Activated T-cell treated with anti-CD3 and anti-CD28 coated beads, Interleukin-2, amount 50 U/mL, for 24 hours (primary cell): ENCODE measurements around the gene PCDHGC5.

Experiments used
- DNase-seq: peaks from one replicate; pipeline ENCODE4 v3.0.0-alpha.2; 2020
- H3K27ac Mint-ChIP-seq: 2 replicates; pipeline ENCODE4 v1.8.0; 2020; ENCODE audit warnings: mild to moderate bottlenecking, mixed read lengths
- H3K27me3 Mint-ChIP-seq: 2 replicates; pipeline ENCODE4 v1.8.0; 2020; ENCODE audit warnings: mixed read lengths
- H3K36me3 Mint-ChIP-seq: 2 replicates; pipeline ENCODE4 v1.8.0; 2020; ENCODE audit warnings: low read depth, mixed read lengths
- H3K4me1 Mint-ChIP-seq: 2 replicates; pipeline ENCODE4 v1.8.0; 2020; ENCODE audit warnings: low read depth, mixed read lengths
- H3K4me3 Mint-ChIP-seq: 2 replicates; pipeline ENCODE4 v1.8.0; 2020; ENCODE audit warnings: mild to moderate bottlenecking, moderate library complexity, mixed read lengths
- H3K9me3 Mint-ChIP-seq: 2 replicates; pipeline ENCODE4 v1.8.0; 2020; ENCODE audit warnings: mixed read lengths

Gene PCDHGC5

GRCh38 chr5:141488591-141489561, at the start of gene PCDHGC5:
TSS of gene PCDHGC5 (plus strand) at chr5:141489081. CDS start at chr5:141489241, 160 bp downstream.
- Mint-ChIP-seq H3K27me3 (peaks cover 96% of the 10 kb centered on the region), H3K36me3 (no peaks in the 10 kb centered on the region), H3K27ac (no peak within 1 kb of the TSS), H3K9me3 (no peaks in the 10 kb centered on the region), H3K4me1 (peaks cover 23% of the 10 kb centered on the region), H3K4me3 (no peak within 1 kb of the TSS)
- DNase-seq = no peak

- Mint-ChIP-seq H3K36me3 (no peaks in the 10 kb centered on the region), H3K4me1 (no peaks in the 10 kb centered on the region), H3K27me3 (peaks cover 48% of the 10 kb centered on the region), H3K9me3 (peaks cover 3% of the 10 kb centered on the region), H3K4me3 (no peak overlapping the region), H3K27ac (no peak overlapping the region)
- DNase-seq = no peak
Observed at GRCh38 chr5:141439411-141440141, 49.3 kb upstream of the PCDHGC5 start.

DNA sequence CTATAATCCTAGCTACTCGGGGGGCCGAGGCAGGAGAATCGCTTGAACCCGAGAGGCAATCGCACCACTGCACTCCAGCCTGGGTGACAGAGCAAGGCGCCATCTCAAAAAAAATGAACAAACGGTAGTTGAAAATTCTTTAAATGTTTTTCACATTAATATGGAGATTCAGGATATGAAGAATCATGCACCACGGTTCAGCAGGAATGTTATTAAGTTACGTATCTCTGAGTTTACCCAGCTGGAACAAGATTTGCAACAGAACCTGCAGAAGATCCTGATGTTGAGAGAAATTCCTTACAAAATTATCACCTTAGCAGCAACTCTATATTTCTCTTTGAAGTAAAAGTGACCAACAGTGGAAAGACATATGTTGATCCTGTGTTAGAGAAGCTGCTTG, 48.5 kb upstream of the PCDHGC5 start:
- no peak overlapping the region for H3K27ac Mint-ChIP-seq
- peaks cover 3% of the 10 kb centered on the region for H3K9me3 Mint-ChIP-seq
- H3K4me3 Mint-ChIP-seq = no peak overlapping the region
- no peaks in the 10 kb centered on the region for H3K4me1 Mint-ChIP-seq
- no peaks in the 10 kb centered on the region for H3K36me3 Mint-ChIP-seq
- peaks cover 44% of the 10 kb centered on the region for H3K27me3 Mint-ChIP-seq
- no peak for DNase-seq

- no peak for DNase-seq
- Mint-ChIP-seq H3K4me1 (no peaks in the 10 kb centered on the region), H3K4me3 (no peak overlapping the region), H3K9me3 (peaks cover 3% of the 10 kb centered on the region), H3K27me3 (peaks cover 36% of the 10 kb centered on the region), H3K36me3 (no peaks in the 10 kb centered on the region), H3K27ac (no peak overlapping the region)
Observed at GRCh38 chr5:141441571-141442170, 47.2 kb upstream of the PCDHGC5 start.

DNA sequence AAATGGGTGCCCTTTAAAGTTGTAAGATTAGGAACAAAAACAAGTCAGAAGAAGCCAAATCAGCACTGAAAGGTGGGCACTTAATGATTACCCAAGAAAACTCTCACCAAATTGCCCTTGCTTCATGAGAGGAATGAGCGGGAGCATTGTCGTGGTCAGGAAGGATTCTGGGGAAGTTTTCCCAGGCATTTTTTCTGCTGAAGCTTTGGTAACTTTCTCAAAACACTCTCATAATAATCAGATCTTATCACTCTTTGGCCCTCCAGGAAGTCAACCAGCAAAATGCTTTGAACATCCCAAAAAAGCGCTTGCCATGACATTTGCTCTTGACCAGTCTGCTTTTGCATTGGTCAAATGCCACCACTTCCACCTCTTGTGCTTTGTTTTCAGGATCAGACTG, 23.5 kb upstream of the PCDHGC5 start:
- Mint-ChIP-seq H3K4me1 (no peaks in the 10 kb centered on the region), H3K9me3 (peaks cover 3% of the 10 kb centered on the region), H3K27ac (no peak overlapping the region), H3K4me3 (no peak overlapping the region), H3K27me3 (peaks cover 24% of the 10 kb centered on the region), H3K36me3 (no peaks in the 10 kb centered on the region)
- DNase-seq = no peak

- peaks cover 65% of the 10 kb centered on the region for H3K27me3 Mint-ChIP-seq
- H3K36me3 Mint-ChIP-seq = no peaks in the 10 kb centered on the region
- peak; percentile 70 for DNase-seq
- peaks cover 28% of the 10 kb centered on the region for H3K4me1 Mint-ChIP-seq
- no peaks in the 10 kb centered on the region for H3K9me3 Mint-ChIP-seq
- peak within 1 kb of the TSS; percentile 81 for H3K4me3 Mint-ChIP-seq
- no peak within 1 kb of the TSS for H3K27ac Mint-ChIP-seq
Observed at GRCh38 chr5:141475625-141476131, 13.2 kb upstream of the PCDHGC5 start, which contains the start of gene PCDHGC3. TSS of gene PCDHGC3 (plus strand) at chr5:141475966. CDS start at chr5:141476117, 151 bp downstream.

- Mint-ChIP-seq H3K27ac (no peak overlapping the region), H3K4me3 (peak overlapping the region; percentile 81), H3K9me3 (no peaks in the 10 kb centered on the region), H3K27me3 (peaks cover 70% of the 10 kb centered on the region), H3K36me3 (no peaks in the 10 kb centered on the region), H3K4me1 (peaks cover 28% of the 10 kb centered on the region)
- DNase-seq = no peak
Observed at GRCh38 chr5:141476132-141476911, 12.6 kb upstream of the PCDHGC5 start.

DNA sequence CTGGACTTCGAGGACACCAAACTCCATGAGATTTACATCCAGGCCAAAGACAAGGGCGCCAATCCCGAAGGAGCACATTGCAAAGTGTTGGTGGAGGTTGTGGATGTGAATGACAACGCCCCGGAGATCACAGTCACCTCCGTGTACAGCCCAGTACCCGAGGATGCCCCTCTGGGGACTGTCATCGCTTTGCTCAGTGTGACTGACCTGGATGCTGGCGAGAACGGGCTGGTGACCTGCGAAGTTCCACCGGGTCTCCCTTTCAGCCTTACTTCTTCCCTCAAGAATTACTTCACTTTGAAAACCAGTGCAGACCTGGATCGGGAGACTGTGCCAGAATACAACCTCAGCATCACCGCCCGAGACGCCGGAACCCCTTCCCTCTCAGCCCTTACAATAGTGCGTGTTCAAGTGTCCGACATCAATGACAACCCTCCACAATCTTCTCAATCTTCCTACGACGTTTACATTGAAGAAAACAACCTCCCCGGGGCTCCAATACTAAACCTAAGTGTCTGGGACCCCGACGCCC, 11.8 kb upstream of the PCDHGC5 start:
- no peak overlapping the region for H3K27ac Mint-ChIP-seq
- H3K9me3 Mint-ChIP-seq = no peaks in the 10 kb centered on the region
- DNase-seq = no peak
- H3K4me1 Mint-ChIP-seq = peaks cover 28% of the 10 kb centered on the region
- H3K4me3 Mint-ChIP-seq = peak overlapping the region; percentile 81
- no peaks in the 10 kb centered on the region for H3K36me3 Mint-ChIP-seq
- H3K27me3 Mint-ChIP-seq = peaks cover 73% of the 10 kb centered on the region

GRCh38 chr5:141477815-141478214, 11.1 kb upstream of the PCDHGC5 start:
- Mint-ChIP-seq H3K27me3 (peaks cover 80% of the 10 kb centered on the region), H3K36me3 (no peaks in the 10 kb centered on the region), H3K4me3 (no peak overlapping the region), H3K9me3 (no peaks in the 10 kb centered on the region), H3K27ac (no peak overlapping the region), H3K4me1 (peaks cover 28% of the 10 kb centered on the region)
- no peak for DNase-seq

DNA sequence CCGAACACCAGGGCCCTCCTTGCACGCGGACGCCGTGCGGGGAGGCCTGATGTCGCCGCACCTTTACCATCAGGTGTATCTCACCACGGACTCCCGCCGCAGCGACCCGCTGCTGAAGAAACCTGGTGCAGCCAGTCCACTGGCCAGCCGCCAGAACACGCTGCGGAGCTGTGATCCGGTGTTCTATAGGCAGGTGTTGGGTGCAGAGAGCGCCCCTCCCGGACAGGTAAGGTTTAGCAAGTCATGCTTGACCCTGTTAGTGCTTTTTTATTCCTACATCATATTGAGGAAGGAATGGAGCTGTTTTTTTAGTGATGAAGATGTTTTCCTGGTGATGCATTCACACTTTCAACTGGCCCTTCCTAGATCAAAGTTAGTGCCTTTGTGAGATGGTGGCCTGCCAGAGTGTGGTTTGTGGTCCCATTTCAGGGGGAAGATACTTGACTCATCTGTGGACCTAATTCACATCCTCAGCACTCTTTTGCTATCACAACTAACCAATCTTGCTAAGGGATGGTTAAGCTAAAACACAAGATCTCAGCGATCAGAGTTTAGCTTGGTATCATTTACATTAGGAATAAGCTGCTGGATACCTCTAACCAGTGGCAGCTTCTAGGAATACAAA, 10.4 kb upstream of the PCDHGC5 start:
- Mint-ChIP-seq H3K27me3 (peaks cover 86% of the 10 kb centered on the region), H3K27ac (no peak overlapping the region), H3K9me3 (no peaks in the 10 kb centered on the region), H3K36me3 (no peaks in the 10 kb centered on the region), H3K4me3 (no peak overlapping the region), H3K4me1 (peaks cover 28% of the 10 kb centered on the region)
- no peak for DNase-seq

DNA sequence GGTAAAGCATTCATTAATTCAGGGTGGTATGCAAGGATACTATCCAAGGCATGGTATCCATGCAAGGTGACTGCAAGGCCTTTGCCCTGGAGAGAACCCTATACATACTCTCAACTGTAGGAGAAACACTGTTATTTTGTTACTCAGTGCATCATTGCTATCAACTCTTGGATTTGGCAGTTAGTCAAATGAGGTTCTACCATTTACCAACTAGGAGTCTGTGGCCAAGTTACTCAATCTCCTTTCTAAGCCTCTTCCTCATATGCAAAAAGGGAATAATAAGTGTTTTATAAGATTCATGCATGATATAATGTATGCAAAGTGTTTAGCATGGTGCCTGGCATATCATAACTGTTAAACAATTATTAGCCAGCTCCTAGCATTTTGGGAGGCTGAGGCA, 9.1 kb upstream of the PCDHGC5 start:
- Mint-ChIP-seq H3K4me3 (no peak overlapping the region), H3K27me3 (peaks cover 95% of the 10 kb centered on the region), H3K36me3 (no peaks in the 10 kb centered on the region), H3K4me1 (peaks cover 31% of the 10 kb centered on the region), H3K27ac (no peak overlapping the region), H3K9me3 (no peaks in the 10 kb centered on the region)
- no peak for DNase-seq

DNA sequence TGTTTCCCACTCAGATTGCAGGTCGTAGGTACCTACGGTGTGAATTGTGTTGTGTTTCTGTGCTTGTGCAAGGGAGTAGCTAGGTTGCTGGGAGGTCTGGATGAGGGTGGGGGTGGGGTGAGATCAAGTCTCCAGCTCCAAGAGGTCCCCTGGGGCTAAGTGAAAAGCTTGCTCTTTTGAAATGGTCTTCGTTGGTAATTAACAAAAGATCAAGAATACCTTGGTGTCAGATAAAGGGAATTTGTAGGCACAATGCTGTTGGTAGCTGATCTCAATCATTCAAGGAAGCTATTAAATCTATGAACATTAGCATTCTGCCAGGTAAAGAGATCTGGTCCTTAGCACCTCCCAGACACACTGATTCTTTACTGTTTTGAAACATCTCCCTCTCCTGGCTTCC, 5.0 kb upstream of the PCDHGC5 start:
- H3K9me3 Mint-ChIP-seq = no peaks in the 10 kb centered on the region

GRCh38 chr5:141484310-141484640, 4.6 kb upstream of the PCDHGC5 start:
- Mint-ChIP-seq H3K27me3 (peaks cover 96% of the 10 kb centered on the region), H3K4me1 (peaks cover 11% of the 10 kb centered on the region), H3K9me3 (no peaks in the 10 kb centered on the region), H3K36me3 (no peaks in the 10 kb centered on the region), H3K4me3 (no peak overlapping the region), H3K27ac (no peak overlapping the region)
- DNase-seq = no peak

More for the DNA sequence above, 5.0 kb upstream of the PCDHGC5 start:
- H3K4me1 Mint-ChIP-seq = peaks cover 11% of the 10 kb centered on the region
- peaks cover 94% of the 10 kb centered on the region for H3K27me3 Mint-ChIP-seq
- no peaks in the 10 kb centered on the region for H3K36me3 Mint-ChIP-seq
- no peak overlapping the region for H3K27ac Mint-ChIP-seq
- H3K4me3 Mint-ChIP-seq = no peak overlapping the region
- no peak for DNase-seq
